NCI-H69 (cell line): ENCODE measurements around the gene GRK5.

Source experiments
- DNase-seq: peaks from one replicate; lab custom pipeline; 2025; lab: John Stamatoyannopoulos, UW

GRK5 gene

GRCh38 chr10:119481781-119482426 is 274.5 kb downstream of the GRK5 start:
- no peak for DNase-seq

- DNase-seq, result no peak
These were observed 275.6 kb downstream of the GRK5 start for GRCh38 chr10:119483001-119483400.

- DNase-seq, result no peak
These were observed 276.5 kb downstream of the GRK5 start for GRCh38 chr10:119483839-119484238.

GRCh38 chr10:119488675-119489074 is 281.3 kb downstream of the GRK5 start:
- no peak for DNase-seq

GRCh38 chr10:119489991-119490326 is 282.6 kb downstream of the GRK5 start:
- no peak for DNase-seq

- no peak for DNase-seq
These were observed 284.8 kb downstream of the GRK5 start for GRCh38 chr10:119491966-119492757.

- no peak for DNase-seq
These were observed 285.8 kb downstream of the GRK5 start for GRCh38 chr10:119493155-119493554.

- DNase-seq, result peak; percentile 16
These were observed 287.1 kb downstream of the GRK5 start for GRCh38 chr10:119494236-119495020.

- no peak for DNase-seq
These were observed 287.7 kb downstream of the GRK5 start for GRCh38 chr10:119495021-119495505.

- no peak for DNase-seq
These were observed 288.2 kb downstream of the GRK5 start for GRCh38 chr10:119495545-119495944.

GRCh38 chr10:119496273-119496672 is 288.9 kb downstream of the GRK5 start:
- no peak for DNase-seq

- DNase-seq, result no peak
These were observed 289.9 kb downstream of the GRK5 start for GRCh38 chr10:119497243-119497642.

- DNase-seq, result no peak
These were observed 291.7 kb downstream of the GRK5 start for GRCh38 chr10:119498889-119499676.

GRCh38 chr10:119499677-119500002 is 292.3 kb downstream of the GRK5 start:
- no peak for DNase-seq

GRCh38 chr10:119500123-119500795 is 292.9 kb downstream of the GRK5 start:
- no peak for DNase-seq

- DNase-seq, result no peak
These were observed 293.4 kb downstream of the GRK5 start for GRCh38 chr10:119500821-119501220.

GRCh38 chr10:119501690-119502089 is 294.3 kb downstream of the GRK5 start:
- DNase-seq, result no peak

- peak; percentile 44 for DNase-seq
These were observed 294.8 kb downstream of the GRK5 start for GRCh38 chr10:119502209-119502608.

- DNase-seq, result no peak
These were observed 295.3 kb downstream of the GRK5 start for GRCh38 chr10:119502618-119503155.

GRCh38 chr10:119503821-119504220 is 296.4 kb downstream of the GRK5 start:
- DNase-seq, result no peak

- DNase-seq, result no peak
These were observed 297.3 kb downstream of the GRK5 start for GRCh38 chr10:119504651-119505050.
